ENCODE results near the gene PAH. TPM values are rescaled to one million over a fixed set of nuclear protein-coding genes. Genes with fewer than 3 reads are reported as not detected.

PAH gene
- total and polyA plus RNA-seq, 2 of the 4 experiments (the other 2 are of a cell fraction): not detected

- Histone ChIP-seq H2BK120ac (ENCODE audit: low read depth, low read length) (no peak overlapping the region), H2AK5ac (ENCODE audit: low read depth, low read length) (no peak overlapping the region), H3K14ac (replicated peaks; ENCODE audit: low read depth, low read length) (no peak overlapping the region), H2AFZ (replicated peaks; ENCODE audit: low read length, poor library complexity) (no peak overlapping the region), H4K91ac (ENCODE audit: insufficient read depth, low read depth, low read length) (no peak overlapping the region), H3K27ac (ENCODE audit: insufficient read depth, low read length) (no peak overlapping the region), H2BK20ac (ENCODE audit: low read depth, low read length) (no peak overlapping the region), H3K9me3 (ENCODE audit: control insufficient read depth, insufficient read depth, low read length) (no peaks in the 10 kb centered on the region), H3K36me3 (ENCODE audit: control insufficient read depth, insufficient read depth, low read length) (no peaks in the 10 kb centered on the region), H4K8ac (ENCODE audit: low read depth in 2 of 2, low read length in 2 of 2) (no peak overlapping the region), H3K4me3 (ENCODE audit: insufficient read depth, low read depth, low read length) (no peak overlapping the region), H2AK9ac (replicated peaks; ENCODE audit: low read depth, low read length, poor library complexity) (no peak overlapping the region), H3K27me3 (ENCODE audit: control insufficient read depth, insufficient read depth, low read length) (no peaks in the 10 kb centered on the region), H4K20me1 (ENCODE audit: insufficient read depth, low read length) (no peaks in the 10 kb centered on the region), H3K9ac (ENCODE audit: low read depth, low read length) (no peak overlapping the region), H3K79me1 (ENCODE audit: low read depth in 1 of 2, low read length in 2 of 2) (no peaks in the 10 kb centered on the region), H3K4me1 (ENCODE audit: control insufficient read depth, insufficient read depth, low read length) (no peaks in the 10 kb centered on the region), H2BK15ac (ENCODE audit: low read depth, low read length) (no peak overlapping the region), H3K4me2 (ENCODE audit: low read depth, low read length) (no peak overlapping the region), H3K23ac (ENCODE audit: low read depth, low read length) (no peak overlapping the region), H3K4ac (ENCODE audit: low read depth, low read length) (no peak overlapping the region), H3K18ac (ENCODE audit: low read depth, low read length) (no peak overlapping the region), H4K5ac (ENCODE audit: low read depth, low read length) (no peak overlapping the region), H3K9me1 (ENCODE audit: insufficient read depth, low read length) (no peaks in the 10 kb centered on the region), H3K56ac (ENCODE audit: extremely low read depth, insufficient read depth, low read length) (no peak overlapping the region), H2BK5ac (ENCODE audit: low read depth, low read length, poor library complexity, severe bottlenecking) (no peak overlapping the region)
- no TSS peak for BruUV-seq (replicated peaks)
- intact Hi-C loops (cut with micrococcal nuclease) (no loop called here), in situ Hi-C loops (cut with MboI; ENCODE audit: low sequenced_read_pairs) (no loop called here), dilution Hi-C loops (cut with HindIII; ENCODE audit: low sequenced_read_pairs, unreplicated experiment) (no loop called here)
- no CpG with 5 or more reads among the region's 3 CpGs for WGBS, 2 experiments (ENCODE audit: extremely low coverage in 2 of 2, insufficient read length in 1 of 2)
- ATAC-seq (ENCODE audit: low read depth) (no peak), DNase-seq (no peak)
- ChIA-PET CTCF (interaction anchor here (1.1 kb wide), 1 partner anchor 10 kb away, joined by 3 read pairs; no protein-coding TSS in a partner anchor), POLR2A (ENCODE audit: unreplicated experiment) (no interaction called here)
- no peak for TF ChIP-seq ELK1 (IDR thresholded peaks at IDR 0.05; ENCODE audit: borderline replicate concordance, low read depth, low read length)
Observed at GRCh38 chr12:102806110-102806509, 110.9 kb downstream of the PAH start.

All from IMR-90 (cell line).